Fibroblast of gingiva (primary cell): ENCODE results near the gene ANKFN1.

ENCODE experiments used
- DNase-seq: peaks from one replicate; pipeline ENCODE4 v3.0.0-alpha.2; 2011; ENCODE audit warnings: low read depth

Gene ANKFN1

DNA sequence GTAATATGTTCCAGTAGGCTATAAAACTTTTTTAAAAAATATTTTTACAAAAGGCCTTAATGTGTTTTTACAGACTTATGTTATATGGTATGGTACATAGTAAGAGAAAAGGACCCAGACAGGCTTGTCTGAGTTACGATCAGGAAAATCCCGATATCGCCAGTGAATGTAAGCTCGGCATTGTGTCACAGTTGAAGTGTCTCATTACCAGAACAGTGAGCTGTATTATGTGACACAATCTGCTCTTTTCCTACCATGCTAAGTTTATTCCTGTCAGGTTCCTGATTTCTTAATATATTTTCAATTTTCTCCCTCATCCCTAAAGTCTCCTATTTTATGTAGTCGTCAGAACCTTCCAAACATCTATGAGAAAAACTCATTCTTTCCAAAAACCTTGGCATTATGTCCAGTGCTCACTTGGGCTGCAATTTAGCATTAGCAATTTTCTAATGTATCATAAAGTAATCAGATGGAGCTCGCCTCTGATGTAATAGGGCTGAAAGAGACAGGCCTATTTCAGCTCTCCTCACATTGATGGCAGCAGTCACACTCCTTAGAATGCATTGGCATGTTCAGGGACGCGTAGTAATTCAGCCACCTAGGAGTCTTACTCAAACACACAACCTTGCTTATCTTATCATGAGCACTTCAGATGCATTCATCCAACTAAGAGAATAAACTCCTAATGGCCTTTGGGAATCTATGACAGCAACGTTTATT, 292.6 kb downstream of the ANKFN1 start:
- no peak for DNase-seq

DNA sequence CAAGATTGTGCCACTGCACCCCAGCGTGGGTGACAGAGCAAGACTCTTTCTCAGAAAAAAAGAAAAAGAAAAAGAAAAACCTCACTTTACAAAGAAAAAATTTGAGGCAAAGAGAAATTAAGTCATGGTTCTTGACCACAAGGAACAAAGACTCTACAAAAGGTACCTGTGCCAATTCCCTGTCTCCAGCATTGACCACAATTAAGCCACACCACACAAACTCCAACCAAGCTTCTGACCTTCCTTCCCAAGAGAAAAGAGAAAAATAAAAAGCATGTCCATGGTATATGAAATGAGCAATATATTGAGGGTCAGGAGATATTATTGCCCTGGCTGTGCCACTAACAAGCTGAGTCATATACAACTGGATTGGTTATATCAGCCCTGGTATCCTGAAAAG, 293.9 kb downstream of the ANKFN1 start:
- DNase-seq: no peak

DNA sequence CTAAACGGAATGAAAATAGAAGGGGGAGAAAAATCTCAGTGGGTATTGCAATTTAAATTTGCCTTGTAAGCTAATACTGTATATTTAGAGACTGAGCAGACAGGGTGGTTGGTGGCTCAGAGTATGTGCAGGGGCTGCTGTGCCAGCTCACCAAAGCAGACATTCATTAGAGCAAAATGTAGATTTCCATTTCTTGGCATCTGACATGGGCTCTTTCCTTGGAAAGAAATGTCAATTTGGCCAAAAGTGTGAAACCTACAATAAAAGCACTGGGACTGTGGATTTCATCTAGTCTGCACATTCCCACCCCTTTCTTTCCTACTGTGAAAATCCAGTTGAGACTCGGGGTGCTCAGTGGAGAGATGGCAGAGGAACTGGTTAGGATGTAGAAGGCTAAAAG, 295.1 kb downstream of the ANKFN1 start:
- no peak for DNase-seq

DNA sequence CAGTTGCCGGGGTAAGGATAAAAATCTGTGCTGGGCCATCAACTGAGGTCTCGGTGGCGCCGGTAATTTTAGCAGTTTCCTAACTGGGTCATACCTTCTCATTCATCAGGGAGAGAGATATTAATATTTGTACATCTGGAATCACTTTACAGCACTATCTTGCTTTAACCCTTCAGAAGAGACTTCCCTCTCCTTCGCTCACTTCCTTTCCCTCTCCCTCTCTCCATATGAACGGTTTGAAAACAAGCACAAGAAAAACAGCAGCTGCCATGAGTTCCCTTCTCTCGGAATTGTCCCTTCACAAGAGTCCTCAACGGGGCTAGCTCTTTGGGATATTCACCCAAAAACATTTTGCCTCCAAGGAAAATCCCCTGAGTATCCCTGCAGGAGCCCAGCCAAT, 295.9 kb downstream of the ANKFN1 start:
- no peak for DNase-seq

DNA sequence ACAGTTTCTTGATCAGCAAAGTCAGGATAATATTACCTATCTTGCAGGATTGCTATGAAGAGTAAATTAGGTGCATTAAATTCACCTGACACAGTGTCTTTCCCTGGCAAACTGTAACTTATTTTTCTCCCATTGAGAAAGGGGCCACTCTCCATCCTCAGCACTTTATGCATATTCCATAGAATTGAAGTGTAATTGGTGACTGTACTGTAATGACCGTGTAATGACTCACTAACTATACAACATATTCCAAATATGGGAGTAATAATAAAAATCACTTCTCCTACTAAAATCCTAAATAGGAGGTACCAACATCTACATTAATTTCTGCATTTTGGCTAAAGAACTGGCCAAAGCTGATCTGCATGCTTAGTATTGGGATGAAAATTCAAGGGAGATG, 298.4 kb downstream of the ANKFN1 start:
- no peak for DNase-seq

DNA sequence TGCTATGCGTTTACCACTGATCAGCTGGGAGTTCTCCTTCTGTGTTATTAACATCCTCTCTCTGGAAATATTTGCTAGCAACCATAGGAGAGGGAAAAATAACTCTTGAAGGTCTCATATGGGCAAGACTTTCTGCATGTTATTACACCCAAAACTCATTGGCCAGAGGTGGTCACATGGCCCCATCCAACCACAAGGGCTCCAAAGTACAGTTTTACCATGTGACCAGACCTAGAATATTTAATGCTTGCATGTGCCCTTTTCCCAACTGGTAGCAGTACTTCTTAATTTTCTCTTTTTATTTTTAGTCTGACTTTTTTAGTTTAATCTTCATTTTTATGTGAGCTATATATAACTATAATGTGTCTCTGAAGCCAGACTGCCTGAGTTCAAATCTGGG, 299.2 kb downstream of the ANKFN1 start:
- no peak for DNase-seq

DNA sequence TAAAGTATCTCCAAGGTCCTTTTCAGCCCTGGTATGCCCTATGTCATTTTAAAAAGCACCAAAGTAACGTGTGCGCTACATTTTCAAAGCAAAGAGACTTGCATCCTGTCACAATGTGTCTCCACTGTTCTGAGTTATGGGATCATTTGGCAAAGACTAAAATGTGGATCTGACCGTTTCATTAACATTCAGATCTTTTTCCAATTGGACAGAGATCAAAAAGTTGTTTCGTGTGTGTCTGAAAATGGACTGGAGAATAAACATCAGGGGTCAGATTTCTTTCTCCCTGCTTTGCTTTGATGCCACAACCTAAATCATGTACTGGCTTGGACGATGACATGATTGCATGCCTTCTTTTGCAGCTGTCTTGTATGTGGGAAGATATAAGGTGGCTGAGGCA, 304.2 kb downstream of the ANKFN1 start:
- no peak for DNase-seq

- no peak for DNase-seq
These were observed 312.6 kb downstream of the ANKFN1 start for GRCh38 chr17:56465886-56466285.

DNA sequence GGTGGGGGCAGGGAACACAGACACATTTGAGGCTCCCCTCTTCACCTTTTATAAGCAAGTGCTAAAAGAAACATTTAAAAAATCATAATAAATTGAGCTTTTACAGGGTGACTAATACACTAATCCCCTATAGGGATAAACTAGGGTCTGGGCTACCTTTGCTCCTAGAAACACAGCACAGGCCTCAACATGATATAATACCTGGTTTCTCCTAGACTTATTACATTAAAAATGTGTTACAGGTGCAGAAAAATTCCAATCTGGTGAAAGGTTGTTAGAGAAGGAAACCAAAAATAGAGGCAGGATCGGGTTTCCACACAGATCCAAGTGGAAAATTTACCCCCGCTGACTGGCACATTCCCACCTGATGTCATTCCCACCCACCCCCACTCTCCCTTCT, 315.6 kb downstream of the ANKFN1 start:
- DNase-seq: no peak

DNA sequence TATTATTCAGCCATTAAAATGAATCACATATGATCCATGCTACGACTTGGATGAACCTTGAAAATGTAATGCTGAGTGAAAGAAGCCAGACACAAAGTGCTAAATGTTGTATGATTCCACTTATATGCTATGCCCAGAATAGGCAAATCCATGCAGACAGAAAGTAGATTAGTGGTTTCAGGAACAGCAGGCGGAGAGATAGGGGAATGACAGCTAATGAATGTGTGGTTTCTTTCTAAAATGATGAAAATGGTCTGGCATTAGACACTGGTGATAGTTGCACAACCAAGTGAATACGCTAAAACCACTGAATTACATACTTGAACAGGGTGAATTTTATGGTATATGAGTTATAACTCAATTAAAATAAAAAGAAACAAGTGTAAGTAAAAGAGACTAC, 318.4 kb downstream of the ANKFN1 start:
- DNase-seq: no peak

- DNase-seq: no peak
These were observed 321.8 kb downstream of the ANKFN1 start for GRCh38 chr17:56475116-56475515.

DNA sequence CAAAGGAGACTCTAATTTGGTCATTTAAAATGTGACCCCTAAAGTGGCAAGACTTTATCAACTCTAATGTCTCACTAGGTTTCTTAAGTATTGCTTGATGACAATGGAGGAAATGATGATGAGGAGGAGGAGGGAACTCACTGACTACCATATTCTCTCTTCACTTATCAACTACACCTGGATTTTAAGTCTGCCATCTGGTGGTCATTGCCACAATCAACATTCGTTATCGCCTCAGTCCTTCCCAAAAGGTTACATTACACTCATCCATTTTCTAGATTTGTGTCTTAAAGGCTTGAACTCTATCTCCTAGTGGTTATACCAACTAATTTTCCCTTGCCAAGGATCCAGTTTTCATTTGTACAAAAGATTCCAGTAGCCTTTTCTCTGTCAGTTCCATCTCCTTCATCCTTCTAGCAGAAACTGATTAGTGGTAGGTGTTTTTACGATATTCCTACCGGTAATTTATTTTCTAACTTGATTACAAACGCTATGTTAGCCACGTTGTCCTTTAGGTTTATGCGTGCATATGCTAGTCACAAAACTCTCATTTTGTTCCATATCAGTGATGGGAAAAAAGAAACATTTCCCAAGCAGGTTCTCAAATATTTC, 325.7 kb downstream of the ANKFN1 start:
- no peak for DNase-seq

DNA sequence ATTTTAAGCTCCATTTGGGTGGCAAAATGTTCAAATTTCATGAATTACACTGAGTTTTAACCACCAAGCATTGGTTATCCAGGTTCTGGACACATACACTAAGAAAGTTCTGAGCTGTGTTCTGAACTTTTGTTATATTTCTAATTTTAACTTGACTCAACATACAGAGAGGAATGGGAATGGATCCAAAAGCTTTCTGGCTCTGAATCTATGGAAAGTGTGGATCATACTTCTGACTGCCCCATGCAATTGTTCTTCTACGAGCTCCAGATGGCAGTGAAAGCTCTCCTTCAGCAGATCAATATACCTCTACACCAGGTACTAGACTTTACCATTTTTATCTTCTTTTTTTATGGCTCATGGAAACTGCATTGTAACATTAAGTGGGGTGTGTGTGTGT, 327.2 kb downstream of the ANKFN1 start:
- DNase-seq: no peak

DNA sequence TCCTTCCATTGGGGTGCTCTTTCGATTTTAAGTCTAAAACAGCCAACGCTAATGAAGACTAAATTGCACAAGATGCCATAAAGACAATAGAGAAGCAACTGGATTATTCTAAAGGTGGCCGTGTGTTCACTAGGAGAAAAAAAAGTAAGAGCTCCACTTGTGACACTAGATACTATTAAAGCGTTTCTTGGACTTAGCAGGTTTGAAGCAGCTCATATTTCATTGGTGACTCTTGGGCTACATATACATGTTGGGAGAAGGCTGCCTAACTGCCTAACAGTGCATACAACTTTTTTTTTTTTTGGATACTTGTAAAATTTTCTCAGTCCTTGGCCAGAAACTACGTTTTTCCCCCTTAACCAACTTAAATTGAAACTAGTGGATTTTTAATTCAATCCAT, 328.4 kb downstream of the ANKFN1 start:
- DNase-seq: no peak

- DNase-seq: no peak
These were observed 329.0 kb downstream of the ANKFN1 start for GRCh38 chr17:56482229-56482628.

DNA sequence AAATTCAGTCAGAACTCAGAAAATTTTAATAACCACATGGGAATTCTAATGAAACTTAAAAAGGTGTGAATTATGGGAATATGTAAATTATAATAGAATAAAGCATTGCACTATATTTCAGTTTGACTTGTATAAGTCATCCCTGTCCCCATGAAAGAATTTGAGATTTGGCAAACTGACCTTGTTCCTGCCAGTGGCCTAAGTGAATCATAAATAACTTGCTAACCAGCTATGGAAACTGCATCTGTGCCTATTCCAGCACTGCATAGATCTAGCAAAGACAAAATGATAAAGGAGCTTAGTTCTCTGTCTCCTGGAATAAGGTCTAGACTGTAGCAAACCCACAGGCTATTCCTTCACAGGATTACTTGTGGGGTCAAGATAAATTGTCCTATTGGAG, 333.5 kb downstream of the ANKFN1 start:
- DNase-seq: no peak

- no peak for DNase-seq
These were observed 335.5 kb downstream of the ANKFN1 start for GRCh38 chr17:56488800-56489199.

DNA sequence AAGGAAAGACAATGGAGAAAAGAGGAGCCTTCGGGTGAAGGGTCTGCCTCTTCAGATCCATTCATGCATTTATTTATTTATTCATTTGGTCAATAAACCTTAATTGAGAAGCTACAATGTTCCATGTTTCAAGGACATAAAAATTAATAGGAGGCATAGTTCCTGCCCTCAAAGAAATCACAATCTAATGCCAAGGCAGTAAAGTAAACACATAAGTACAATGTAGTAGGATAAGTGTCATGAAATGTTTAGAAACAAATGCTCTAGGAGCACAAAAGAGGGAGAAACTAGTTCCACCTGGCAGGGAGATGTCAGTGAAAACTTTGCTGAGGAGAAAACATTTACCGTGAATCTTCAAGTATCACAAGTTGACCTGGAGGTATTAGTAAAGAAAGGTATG, 336.7 kb downstream of the ANKFN1 start:
- no peak for DNase-seq

GRCh38 chr17:56495556-56495955, 342.3 kb downstream of the ANKFN1 start:
- DNase-seq: no peak

GRCh38 chr17:56497132-56497531, 343.9 kb downstream of the ANKFN1 start:
- no peak for DNase-seq

GRCh38 chr17:56499799-56500388, 346.6 kb downstream of the ANKFN1 start:
- DNase-seq: no peak

- no peak for DNase-seq
These were observed 348.9 kb downstream of the ANKFN1 start for GRCh38 chr17:56502120-56502654.

DNA sequence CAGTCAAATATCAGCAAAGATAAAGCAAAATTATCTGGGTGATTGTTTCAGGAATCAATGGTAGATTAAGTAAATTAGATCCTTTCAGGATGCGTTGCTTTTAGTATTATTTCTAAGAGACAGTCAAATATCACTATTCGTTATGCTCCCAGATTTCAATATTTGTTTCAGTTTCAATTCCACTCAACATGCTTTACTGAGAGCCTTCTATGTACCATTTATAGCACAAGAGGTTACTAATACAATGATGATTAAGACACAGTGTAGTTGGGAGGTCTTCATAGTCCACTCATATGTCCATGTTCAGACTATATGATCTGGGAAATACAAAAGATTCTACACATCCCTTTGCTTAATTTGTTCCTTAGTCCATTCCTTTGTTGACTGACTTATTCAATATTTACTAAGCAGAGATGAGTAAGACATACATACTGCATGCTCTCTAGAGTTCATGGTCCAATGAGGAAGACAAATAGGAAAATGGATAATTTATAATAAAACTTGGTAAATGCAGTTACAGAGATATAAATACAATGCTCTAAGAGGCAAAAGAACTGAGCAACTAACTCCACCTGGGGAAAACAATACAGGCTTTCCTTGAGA, 352.0 kb downstream of the ANKFN1 start:
- DNase-seq: no peak
